HG03196 (cell line): Measurements from ENCODE around the gene ELL.
A peak's percentile ranks its signal among the peaks of the same experiment; 100 is the strongest.

Experiments
- ATAC-seq: cut with Tn5 transposase; IDR thresholded peaks from one replicate; pipeline ENCODE4 v1.9.1; 2021; ENCODE audit not compliant: unreplicated experiment

Gene ELL

DNA sequence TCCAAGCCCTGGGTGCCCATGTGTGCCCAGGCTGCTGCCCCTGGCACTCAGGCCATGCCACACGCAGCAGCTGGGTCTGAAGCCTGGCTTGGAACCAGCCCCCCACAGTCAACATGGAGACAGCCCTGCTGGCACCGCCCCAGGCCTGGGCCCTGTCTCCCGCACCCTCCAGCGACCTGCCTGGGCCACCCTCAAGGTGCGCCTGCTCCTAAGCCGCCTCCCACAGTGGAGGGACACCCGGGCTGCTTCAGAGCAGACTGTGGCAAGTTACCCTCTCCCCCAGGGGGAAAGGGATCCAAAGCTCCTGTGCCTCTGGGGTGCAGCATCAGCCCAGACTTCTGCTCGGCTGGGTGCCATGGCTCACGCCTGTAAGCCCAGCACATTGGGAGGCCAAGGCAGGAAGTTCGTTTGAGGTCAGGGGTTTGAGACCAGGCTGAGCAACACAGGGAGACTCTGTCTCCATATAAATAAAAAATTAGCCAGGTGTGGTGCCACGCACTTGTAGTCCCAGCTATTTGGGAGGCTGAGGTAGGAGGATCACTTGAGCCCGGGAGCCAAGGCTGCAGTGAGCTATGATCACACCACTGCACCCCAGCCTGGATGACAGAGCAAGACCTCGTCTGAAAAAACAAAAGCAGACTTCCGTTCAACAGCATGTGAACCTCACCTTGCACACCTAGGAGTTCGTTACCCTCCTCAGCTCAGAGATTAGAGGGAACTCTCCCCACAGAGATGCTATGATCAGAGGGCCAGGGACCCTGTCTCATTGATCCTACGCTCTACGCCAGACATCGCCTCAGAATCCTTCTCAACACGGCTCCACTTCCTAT, 15.6 kb downstream of the ELL start:
- no peak for ATAC-seq

DNA sequence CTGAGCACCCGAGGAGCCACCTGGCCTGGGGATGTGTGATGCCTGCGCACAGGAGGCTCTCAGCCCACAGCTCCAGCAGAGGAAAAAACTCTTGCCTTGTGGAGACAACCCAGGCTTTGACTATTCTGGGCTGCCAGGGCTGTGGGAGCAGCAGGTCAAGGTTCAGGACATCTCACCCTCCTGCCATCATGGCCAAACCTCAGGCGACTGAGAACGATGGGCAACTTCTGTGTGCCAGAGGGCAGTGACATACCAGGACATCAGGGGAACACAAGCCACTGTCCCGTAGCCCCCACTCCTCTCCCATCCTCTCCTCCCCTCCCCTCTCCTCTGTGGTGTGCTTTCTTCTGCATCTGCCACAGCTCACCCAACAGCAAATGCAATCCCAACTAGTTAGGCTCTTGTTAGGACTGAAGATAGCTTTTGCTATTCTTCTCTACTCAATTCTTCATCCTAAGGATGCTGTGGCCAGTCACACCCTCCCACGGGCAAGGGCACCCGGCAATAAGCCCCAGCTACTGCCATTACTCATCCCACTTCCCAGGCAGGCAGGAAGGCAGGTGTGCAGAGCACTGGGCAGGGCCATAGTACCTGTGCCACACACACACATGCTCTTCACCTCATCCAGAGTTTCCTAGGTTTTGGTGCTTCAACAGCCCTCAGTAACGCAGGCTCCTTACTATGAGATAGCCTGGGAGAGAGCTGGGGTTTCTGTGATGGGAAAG, 16.8 kb downstream of the ELL start:
- ATAC-seq: peak; percentile 3

DNA sequence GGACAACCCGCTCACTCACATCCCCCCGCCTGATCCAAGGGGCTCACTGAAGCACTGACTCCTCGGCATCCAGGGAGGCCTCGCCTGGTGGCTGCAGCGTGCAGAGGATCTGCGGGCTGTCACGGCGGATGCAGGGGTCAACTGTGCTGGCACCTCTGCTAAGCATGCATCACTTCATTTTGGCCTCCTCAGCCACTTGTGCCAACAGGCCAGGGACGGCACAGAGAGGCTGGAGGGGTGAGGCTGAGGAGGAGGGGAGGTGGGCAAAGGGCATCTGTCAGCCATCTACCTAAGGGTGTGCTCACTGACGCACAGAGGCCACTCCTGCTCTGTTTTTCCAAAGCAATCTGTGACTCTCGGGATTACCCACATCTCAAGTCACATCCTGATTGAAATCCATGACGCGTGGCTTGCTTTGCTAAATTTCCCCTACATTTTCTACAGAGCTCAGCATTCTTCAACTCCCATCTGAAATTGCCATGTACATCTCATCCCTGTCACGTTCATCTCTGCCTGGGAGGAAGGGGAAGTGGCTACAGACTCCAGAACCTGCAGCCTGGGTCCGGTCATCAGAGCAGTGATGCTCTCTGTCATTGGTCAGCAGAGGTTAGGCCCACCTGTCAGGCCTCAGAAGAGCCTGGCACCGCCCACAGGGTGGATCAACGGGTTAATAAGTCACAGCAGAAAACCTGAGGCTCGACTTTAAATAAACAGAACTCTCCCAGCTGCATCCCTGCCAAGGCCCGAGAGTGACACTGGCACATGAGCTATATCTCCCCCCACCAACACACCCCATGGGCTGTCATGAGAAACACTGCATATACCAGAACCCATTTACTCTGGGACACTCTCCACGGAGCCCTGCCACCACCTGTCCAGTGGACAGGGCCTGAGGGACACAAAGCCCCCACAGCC, 17.6 kb downstream of the ELL start:
- peak; percentile 42 for ATAC-seq

DNA sequence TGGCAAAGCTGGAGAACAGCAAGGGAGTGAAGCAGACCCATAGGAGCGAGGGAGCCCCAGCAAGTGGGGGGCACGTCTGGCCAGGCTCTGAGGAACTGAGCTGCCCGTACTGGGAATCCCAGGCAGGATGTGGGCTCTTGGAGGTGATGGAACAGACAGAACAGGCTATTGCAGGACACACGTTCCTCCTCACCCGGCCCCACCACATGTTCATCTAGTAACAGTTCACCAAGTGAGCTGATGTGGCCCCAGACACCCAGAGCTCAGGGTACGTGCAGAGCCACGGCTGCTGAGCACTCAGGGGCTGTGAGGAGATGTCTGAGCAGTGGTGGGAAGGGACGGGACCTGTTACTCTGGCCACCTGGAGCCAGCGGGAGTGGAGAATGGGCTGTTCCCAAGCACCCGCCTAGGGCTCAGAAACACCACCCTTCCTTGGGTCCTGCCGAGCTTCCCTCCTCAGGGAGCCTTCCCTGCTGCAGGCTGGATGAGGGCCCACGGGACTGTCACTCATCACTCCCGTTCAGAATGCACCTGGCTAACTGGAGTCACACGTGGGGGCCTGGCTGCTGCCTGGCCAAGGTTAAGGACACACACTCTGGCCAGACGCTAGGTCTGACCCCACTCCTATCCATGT, 18.4 kb downstream of the ELL start:
- no peak for ATAC-seq

DNA sequence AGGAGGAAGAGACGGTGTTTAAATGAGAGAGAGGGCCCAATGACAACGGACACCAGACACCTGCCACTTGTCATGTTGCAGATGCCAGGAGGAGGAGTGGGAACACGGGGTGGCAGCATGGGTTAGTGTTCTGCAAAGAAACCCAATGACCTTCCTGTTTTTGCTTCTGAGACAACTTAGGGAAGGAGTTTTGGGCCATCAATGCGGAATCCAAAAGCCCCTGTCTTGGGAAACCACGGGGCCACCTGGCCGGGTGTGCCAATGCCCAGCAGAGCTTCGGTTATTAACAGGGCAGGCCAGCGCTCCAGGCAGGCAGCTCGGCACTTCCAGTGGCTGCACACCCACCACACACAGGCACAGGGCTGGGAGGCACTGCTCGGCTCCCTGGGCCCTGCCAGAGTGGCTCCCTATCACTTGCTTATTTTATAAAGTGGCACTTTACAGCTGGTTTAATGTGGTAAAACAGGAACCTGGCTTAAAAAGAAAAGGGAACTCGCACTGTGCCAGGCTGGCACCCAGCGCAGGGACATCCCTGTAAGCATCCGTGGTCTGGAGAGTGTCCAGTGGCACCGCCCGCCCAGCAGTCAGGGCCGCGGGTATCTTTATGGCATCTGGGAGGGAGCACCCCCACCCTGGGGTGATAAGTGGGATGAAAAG, 19.1 kb downstream of the ELL start:
- ATAC-seq: no peak

DNA sequence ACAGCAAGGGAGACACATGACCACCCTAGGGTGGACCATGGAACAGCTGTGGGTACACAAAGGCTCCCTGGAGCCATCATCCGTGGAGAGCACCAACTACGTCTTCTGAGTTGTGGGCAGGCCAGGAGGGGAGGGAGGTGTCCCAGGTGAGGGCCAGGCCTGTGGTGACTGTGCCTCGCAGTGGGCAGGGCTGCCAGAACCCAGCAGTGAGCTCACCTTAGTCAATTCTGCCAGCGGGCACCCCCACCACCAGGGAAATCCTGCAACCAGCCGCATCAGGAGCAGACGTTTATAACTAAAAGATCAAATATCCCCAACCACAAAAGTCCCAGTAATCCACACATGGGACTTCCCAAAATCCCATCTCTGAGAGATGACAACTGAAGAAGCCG, 19.6 kb downstream of the ELL start:
- no peak for ATAC-seq

DNA sequence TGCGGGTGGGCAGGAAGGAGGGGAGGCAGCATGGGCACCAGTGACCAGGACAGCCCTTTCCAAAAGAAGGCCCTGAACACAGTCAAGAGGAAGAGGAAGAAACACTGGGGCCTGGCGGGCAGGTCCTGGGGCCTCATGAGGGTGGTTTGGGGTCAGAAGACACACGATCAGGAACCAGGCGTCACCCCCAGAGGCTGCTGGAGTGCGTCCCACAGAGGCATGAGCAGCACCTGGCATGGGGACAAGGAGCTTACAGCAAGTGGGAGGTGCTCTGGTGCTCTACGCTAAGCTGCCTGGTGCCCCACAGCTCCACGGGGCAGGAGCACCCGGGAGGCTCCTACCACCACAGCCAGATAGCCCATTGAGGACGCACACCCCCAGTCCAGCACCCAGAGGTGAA, 20.0 kb downstream of the ELL start:
- no peak for ATAC-seq

DNA sequence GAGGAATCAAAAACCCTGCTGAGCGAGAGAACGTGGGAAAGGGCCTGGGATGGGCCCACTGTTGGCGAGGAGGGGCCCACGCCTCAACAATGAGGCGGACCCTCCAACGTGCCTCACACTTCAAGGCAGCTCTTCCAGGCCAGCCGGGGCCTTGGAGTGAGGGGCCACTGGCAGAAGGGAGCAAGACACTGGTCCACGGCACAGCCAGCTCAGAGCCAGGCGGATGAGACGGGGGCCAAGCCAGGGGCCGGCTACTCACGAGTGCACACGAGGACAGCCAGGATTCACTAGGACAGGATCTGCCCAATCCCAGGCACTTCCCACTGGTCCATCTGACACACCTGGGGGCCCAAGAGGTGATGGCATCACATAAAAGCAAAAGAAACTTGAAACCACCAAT, 20.5 kb downstream of the ELL start:
- ATAC-seq: no peak

DNA sequence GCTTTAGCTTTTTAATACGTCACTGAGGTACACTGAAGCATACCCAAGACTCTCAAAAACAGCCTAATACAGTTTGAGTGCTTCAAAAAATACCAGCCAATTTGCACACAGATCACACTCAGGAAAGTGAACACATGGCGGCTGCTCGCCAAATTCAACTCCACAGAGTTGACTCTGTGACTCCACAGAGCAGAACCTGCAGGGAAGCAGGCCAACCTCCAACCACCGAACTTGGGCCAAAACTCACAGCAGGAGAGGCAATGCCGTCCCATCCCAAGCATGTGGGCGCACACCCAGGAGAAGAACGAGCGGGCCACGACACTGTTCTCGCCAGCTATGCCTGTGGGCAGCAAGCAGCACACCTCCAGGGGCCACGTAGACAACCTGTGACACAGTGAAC, 21.1 kb downstream of the ELL start:
- ATAC-seq: no peak

DNA sequence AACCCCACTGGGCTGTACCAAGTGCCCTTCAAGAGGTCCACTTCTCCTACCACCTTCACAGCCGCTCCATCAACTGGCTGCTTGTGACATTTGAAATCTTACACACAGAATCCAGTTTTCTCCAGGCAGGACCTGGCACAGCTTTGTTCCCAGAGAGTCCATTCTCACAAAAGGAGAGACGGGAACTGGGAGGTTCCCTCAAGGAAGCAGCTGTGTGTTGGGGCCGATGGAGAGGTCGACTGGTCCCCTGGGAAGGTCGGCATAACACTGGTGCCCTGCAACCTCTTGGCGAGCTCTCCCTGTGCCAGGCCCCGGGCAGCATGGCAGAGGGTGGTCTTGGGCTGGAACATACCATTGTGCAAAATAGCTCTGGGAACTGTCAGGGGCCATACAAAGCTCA, 21.5 kb downstream of the ELL start:
- ATAC-seq: no peak

DNA sequence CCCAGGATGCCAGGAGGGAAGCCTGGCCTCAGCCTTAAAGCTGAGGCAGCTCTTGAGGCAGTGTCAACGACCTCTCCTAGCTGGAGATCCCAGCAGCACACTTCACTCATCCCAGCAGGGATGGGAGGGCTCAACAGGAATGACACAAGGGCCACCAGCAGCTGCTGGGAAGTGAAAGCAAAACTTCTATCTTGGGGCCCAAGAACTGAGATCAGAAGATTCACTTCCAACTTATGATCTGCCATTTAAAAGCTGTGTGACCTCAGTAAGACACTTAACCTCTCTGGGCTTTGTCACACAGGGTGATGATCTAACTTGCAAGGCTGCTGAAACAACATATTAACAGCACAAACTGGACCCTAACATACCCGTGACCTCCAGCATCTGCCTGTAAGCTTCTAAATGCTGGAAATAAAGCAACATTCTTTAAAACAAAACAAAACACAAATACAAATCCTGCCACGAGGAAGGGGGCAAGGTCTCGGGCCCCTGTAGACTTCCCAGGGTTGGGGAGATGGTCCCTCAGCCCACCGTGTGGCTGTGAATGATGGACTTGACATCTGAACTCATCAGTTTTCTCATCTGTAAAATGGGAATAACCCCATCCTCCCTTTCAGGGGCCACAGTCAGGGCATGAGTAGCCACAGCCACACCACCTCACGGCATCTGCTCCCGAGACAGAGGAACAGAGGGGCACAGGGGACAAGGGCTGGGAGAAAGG, 22.7 kb downstream of the ELL start:
- no peak for ATAC-seq

DNA sequence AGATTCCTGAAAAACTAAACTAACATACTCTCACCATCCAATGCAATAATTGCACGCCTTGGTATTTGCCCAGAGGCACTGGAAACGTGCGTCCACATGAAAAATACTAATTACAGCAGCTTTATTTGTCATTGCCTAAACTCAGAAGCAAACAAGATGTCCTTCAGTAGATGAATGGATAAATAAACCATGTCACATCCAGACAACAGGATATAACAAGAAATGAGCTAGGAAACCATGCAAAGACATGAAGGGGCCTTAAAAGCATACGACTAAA, 25.0 kb downstream of the ELL start:
- no peak for ATAC-seq

DNA sequence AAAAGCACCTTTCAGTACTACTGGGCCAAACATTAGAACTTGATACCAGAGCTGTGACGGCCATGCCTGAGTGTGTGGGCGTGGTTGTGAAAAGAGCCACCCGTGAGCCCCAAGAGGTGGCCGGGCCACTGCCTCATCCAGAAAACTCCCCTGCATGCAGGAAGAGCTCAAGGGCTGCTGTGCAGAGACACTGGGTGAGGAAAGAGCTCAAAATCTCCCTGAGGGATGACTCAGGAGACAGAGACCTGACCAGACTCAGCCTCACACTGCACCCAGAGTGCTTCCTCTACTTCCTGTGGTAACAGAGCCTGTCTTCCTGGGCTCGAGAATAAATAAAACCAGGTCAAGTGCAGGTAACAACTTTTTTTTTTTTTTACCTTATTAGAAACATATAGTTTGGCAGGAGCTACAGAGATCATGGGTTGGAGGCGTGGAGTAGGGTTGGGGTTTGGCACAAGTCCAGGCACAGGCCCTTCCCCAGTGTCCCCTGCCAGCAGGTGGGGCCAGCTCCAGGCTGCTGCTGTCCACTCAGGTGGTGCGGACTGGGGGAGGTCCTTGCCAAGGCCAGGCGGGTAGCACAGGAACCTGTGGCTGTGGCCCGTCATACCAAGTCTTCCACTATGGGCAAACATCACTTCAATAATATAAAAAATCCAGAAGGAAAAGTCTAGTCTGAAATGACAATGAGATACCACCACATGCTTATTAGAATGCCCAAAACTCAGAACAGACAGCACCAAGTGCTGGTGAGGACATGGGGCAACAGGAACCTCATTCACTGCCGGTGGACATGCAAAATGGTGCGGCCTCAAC, 25.5 kb downstream of the ELL start:
- no peak for ATAC-seq

DNA sequence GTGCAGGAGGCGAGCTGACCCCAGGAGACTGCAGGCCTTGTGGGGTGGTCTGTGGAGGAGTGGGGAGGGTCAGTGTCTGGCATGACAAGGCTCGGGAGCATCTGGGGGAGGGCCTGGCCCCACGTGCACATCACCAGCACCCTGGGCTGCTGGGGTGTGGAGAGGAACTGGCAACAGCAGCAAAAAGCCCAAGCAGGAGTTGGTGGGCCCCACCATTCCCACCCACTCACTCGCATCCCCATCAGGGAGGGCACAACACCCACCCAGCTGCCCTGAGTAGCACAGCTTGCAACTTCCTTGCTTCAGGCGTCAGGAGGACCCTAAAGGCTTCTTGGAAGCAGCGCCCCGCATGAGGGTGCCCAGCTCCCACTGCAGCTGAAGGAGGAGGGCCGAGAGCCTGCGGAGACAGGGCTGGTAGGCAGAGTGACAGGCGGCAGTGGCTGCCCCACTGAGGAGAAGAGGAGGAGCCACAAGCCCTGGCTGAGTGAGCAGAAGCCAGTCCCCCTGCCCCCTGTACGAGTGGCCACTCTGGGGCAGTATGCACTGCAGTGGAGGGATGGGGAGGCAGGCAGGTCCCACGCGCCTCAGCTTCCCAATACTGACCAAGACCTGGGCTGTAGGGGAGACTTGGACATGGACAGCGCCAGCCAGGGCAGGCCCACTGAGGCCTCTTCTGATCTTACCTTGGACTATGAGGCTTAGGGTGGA, 26.5 kb downstream of the ELL start:
- no peak for ATAC-seq

DNA sequence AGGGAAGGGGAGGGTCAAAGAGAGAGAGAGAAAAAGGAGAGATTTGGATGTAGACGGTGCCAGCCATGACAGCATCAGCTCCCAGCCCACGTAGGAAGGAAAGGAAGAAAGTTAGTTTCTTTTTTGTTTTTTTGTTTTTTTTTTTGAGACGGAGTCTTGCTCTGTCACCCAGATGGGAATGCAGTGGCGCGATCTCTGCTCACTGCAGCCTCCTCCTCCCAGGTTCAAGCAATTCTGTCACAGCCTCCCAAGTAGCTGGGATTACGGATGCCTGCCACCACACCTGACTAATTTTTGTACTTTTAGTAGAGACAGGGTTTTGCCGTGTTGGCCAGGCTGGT, 27.6 kb downstream of the ELL start:
- ATAC-seq: no peak

DNA sequence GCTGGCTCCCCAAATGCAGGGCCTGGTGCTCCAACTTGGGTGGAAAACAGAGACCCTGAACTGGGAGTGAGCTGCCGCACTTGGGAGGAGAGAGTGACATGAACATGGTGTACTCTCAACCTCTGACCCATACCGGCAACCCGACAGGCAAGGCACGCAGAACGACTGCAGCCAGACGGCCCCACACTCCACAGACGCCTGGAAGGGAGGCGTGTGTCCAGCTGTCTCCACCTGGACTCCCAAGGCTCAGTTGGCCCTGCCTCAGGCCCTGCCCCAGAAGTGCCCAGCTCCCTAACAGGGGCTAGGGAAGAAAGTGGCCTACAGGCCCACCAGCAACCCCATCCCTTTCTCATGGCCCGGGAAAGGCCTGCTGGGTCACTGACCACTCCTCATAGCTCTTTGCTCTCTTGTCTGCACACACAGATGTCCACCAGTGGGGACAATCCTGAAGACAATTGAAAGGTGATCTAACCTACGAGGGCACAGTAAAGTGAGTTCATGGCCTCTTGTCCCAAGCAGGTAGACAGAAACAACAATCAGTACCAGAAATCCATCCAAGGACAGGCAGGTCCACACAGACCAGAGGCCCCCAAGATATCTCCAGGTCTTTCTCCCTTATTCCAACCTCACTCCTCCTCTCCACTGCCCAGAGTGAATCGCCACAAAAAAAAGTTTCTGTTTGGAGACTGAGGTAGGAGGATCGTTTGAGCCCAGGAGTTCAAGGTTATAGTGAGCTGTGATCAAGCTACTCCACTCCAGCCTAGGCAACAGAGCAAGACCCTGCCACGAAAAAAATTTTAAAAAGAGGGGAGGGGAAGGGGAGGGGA, 28.2 kb downstream of the ELL start:
- no peak for ATAC-seq

DNA sequence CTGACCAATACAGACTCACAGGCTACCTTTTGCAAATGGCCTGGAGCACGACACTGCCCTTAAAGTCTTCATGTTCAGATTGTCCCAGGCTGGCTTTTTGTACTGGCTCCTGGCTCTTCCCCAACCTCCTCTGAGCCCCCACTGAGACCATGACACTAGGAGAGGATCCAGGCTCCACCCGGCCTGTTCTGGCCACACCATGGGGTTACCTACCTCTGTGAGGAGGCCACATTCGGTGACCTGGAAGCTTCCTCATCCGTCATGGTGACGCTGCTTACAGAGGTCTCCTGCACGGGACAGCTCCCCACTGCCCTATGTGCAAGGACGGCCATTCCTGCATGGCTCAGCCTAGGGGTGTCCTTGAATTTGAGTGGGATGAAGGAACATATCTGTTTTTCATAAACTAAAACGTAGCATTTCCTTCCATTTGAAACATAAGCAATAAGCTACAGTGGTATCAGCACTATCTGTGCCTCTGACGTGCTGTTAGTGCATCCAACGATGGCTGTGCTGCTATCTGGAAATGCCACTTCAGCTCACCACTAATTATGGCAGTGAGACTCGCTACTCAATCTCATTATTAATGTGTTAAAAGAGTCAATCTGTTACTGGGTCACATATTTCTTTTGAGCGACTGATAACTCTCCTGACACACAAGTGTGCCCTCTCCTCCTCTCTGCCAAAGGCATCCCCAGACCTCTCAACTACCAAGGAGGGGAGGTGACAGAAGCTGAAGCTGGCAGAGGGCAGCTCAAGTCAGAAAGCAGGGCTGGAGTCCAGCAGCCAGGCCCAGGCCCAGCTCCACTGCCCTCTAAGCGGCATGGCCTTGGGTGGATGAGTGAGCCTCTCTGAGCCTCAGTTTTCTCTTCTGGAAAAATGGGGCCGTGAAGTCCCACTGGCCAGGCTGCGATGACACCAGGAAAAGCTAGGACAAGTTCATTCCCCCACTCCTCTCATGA, 29.6 kb downstream of the ELL start:
- ATAC-seq: no peak
